H1 (cell line): Measurements from ENCODE around the gene RBM18. TPM values are rescaled to one million over a fixed set of nuclear protein-coding genes. Genes with fewer than 3 reads are reported as not detected.

ENCODE experiments used
- BCL11A ChIP-seq, 2 experiments: IDR thresholded peaks; one replicate each; pipeline ENCODE4 v1.6.1; 2011; ENCODE audit warnings: low read depth in 2 of 2, low read length in 2 of 2, mild to moderate bottlenecking in 2 of 2
- EGR1 ChIP-seq: IDR thresholded peaks from 2 replicates; pipeline ENCODE4 v1.6.1; 2011; ENCODE audit warnings: low read depth, low read length, borderline replicate concordance
- KDM4A ChIP-seq: IDR thresholded peaks from one replicate; pipeline ENCODE4 v1.7.1; 2012; ENCODE audit warnings: low read depth, mild to moderate bottlenecking, moderate library complexity, low read length, inconsistent platforms; ENCODE audit not compliant: severe bottlenecking
- MAX ChIP-seq: IDR thresholded peaks from 2 replicates; pipeline ENCODE4 v1.6.1; 2012; ENCODE audit warnings: inconsistent platforms
- POU5F1 ChIP-seq: IDR thresholded peaks from 2 replicates; pipeline ENCODE4 v1.6.1; 2011; ENCODE audit warnings: low read depth, mild to moderate bottlenecking, low read length, moderate library complexity
- RXRA ChIP-seq: IDR thresholded peaks from 2 replicates; pipeline ENCODE4 v1.6.1; 2011; ENCODE audit warnings: low read depth, mild to moderate bottlenecking, low read length, moderate library complexity; ENCODE audit not compliant: insufficient read depth
- SP2 ChIP-seq: IDR thresholded peaks from 2 replicates; pipeline ENCODE4 v1.6.1; 2012; ENCODE audit warnings: mild to moderate bottlenecking, low read length, inconsistent platforms
- TCF12 ChIP-seq: IDR thresholded peaks from 2 replicates; pipeline ENCODE4 v1.6.1; 2011; ENCODE audit warnings: low read depth, mild to moderate bottlenecking, low read length
- polyA plus RNA-seq, 7 experiments: library from polyadenylated mRNA; depleted of rRNA in 3 of 7; stranded (reverse) in 5 of 7; unstranded in 2 of 7; fragments of >200 nt in 5 of 7; fragments of 200-250 nt in 2 of 7; gene quantifications; 1 replicate in 5 of 7; 2 replicates in 1 of 7; 4 replicates in 1 of 7; pipeline versions ENCODE4 v1.2.1 to v1.2.3, GENCODE V29; 2011 to 2013; ENCODE audit warnings: missing spikeins in 2 of 7, mixed read lengths in 2 of 7
- total RNA-seq: library from RNA; stranded (reverse); fragmentation: NEBNext Ultra II Directional; extraction: Animal tissue kit (Norgen Biotek cat#: 25700); gene quantifications from 2 replicates; pipeline ENCODE4 v1.2.1, GENCODE V29; 2021
- TF ChIP-seq, protein P1 (sequence below): IDR thresholded peaks from 2 replicates; pipeline ENCODE4 v1.6.1; 2011; ENCODE audit warnings: low read depth, mild to moderate bottlenecking, low read length; ENCODE audit not compliant: insufficient read depth

RBM18 gene
- total and polyA plus RNA-seq, 2 of the 8 experiments (the other 6 are each of a cell fraction or from before 2014, with no cell fraction given), result 5.9 to 14.3 TPM

DNA sequence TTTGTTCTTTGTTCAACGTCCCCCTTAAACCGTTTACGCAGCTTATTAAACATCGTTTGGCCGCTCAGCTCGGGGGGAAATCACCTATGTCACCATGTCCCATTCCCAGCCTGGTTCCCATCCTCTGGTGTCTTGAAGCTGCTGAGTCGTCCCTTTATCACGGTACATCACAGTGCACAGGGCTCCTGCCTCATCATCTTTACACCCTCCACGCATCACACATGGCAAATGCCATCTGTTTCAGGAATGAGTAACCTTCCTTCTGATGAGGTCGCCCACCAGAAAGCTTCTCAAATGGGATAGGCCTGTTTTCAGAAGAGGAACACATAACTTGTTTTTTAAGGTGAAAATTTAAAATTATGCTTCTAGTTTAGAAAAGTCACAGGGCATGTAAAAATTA lies 28.0 kb downstream of the RBM18 start (continued):
- TF ChIP-seq, protein P1, sequence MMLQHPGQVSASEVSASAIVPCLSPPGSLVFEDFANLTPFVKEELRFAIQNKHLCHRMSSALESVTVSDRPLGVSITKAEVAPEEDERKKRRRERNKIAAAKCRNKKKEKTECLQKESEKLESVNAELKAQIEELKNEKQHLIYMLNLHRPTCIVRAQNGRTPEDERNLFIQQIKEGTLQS, result no peak
- no peak for TF ChIP-seq BCL11A (IDR thresholded peaks at IDR 0.05; ENCODE audit: low read depth in 2 of 2, low read length in 2 of 2)
- TF ChIP-seq POU5F1, result no peak
- no peak for TF ChIP-seq EGR1
- no peak for TF ChIP-seq TCF12
- TF ChIP-seq KDM4A, result no peak
- no peak for TF ChIP-seq MAX
- no peak for TF ChIP-seq SP2
- TF ChIP-seq RXRA, result no peak
